Spleen (tissue), 11 donors: ENCODE results near the gene FSTL4. TPM values are rescaled to one million over a fixed set of nuclear protein-coding genes. Genes with fewer than 3 reads are reported as not detected.
A peak's percentile ranks its signal among the peaks of the same experiment; 100 is the strongest.

Source experiments
- DNase-seq: peaks from one replicate; pipeline ENCODE4 v3.0.0-alpha.2; 2020
- H3K27ac ChIP-seq, 8 donors: fragments of 200-600 bp; sonication (generic) in 7 of 8; 1 replicate in 4 of 8; 2 replicates in 4 of 8; pipeline versions ENCODE4 v1.5.0 to v1.8.0; 2016 to 2021; ENCODE audit warnings: inconsistent platforms in 4 of 8, mild to moderate bottlenecking in 4 of 8, moderate library complexity in 1 of 8
- H3K27me3 ChIP-seq, 7 donors: fragments of 200-600 bp; sonication (generic) in 6 of 7; replicated peaks in 1 of 7; 1 replicate in 4 of 7; 2 replicates in 3 of 7; pipeline versions ENCODE4 v1.5.0 to v1.8.0; 2016 to 2021; ENCODE audit warnings: inconsistent platforms in 3 of 7, mild to moderate bottlenecking in 1 of 7
- H3K36me3 ChIP-seq, 6 donors: fragments of 200-600 bp; sonication (generic) in 5 of 6; 1 replicate in 4 of 6; 2 replicates in 2 of 6; pipeline versions ENCODE4 v1.5.0 to v1.8.0; 2016 to 2021; ENCODE audit warnings: inconsistent platforms in 2 of 6
- H3K4me1 ChIP-seq, 6 donors: fragments of 200-600 bp; sonication (generic) in 5 of 6; 1 replicate in 3 of 6; 2 replicates in 3 of 6; pipeline versions ENCODE4 v1.5.0 to v1.8.0; 2016 to 2021; ENCODE audit warnings: inconsistent platforms in 3 of 6
- H3K4me3 ChIP-seq, 8 donors: fragments of 200-600 bp; sonication (generic) in 7 of 8; 1 replicate in 4 of 8; 2 replicates in 4 of 8; pipeline versions ENCODE4 v1.5.0 to v1.8.0; 2016 to 2021; ENCODE audit warnings: inconsistent platforms in 4 of 8, mild to moderate bottlenecking in 4 of 8, moderate library complexity in 2 of 8
- H3K9me3 ChIP-seq, 8 donors: fragments of 200-600 bp; sonication (generic) in 7 of 8; 1 replicate in 4 of 8; 2 replicates in 4 of 8; pipeline versions ENCODE4 v1.5.0 to v1.8.0; 2016 to 2021; ENCODE audit warnings: inconsistent platforms in 4 of 8
- POLR2A ChIP-seq, 3 donors: fragments of 450-650 bp; IDR thresholded peaks; one replicate each; pipeline ENCODE4 v1.5.1; 2017; ENCODE audit warnings: antibody characterized with exemption in 3 of 3, mild to moderate bottlenecking in 1 of 3
- POLR2AphosphoS5 ChIP-seq, 3 donors: sonication (generic); formaldehyde crosslinking; IDR thresholded peaks; one replicate each; pipeline ENCODE4 v1.5.1; 2017; ENCODE audit warnings: antibody characterized with exemption in 3 of 3
- WGBS, 5 donors: extraction: QIAGEN DNeasy Blood & Tissue Kit in 3 of 5; methylation state at CpG; one replicate each; pipeline versions ENCODE4 v1.1.5 to v1.1.7; 2013 to 2018; 5-methylcytosine and 5-hydroxymethylcytosine counted together
- intact Hi-C: fragments of 100-400 bp; cut with DNase I; formaldehyde crosslinking; loops from one replicate; pipeline ENCODE4 v1.15.0; 2023; ENCODE audit warnings: low total_unique reads
- polyA plus RNA-seq, 3 donors: library from polyadenylated mRNA; stranded (reverse); fragments of 200-250 nt; gene quantifications; one replicate each; pipeline ENCODE4 v1.2.1, GENCODE V29; 2013
- total RNA-seq, 7 donors: library from RNA; depleted of rRNA in 3 of 7; stranded (reverse); fragments of >200 nt in 3 of 7; fragmentation: NEBNext Ultra II Directional in 4 of 7; extraction: Animal tissue kit (Norgen Biotek cat#: 25700) in 4 of 7; gene quantifications; one replicate each; pipeline versions ENCODE4 v1.1.0 to v1.2.1, GENCODE V29; 2016 to 2021
- TF ChIP-seq, protein P1 (sequence below), 11 experiments: fragments of 200-600 bp in 7 of 11; fragments of 450-650 bp in 4 of 11; sonication (generic) in 4 of 11; IDR thresholded peaks in 8 of 11; conservative IDR thresholded peaks in 3 of 11; 1 replicate in 7 of 11; 2 replicates in 4 of 11; pipeline versions ENCODE4 v1.4.0 to v1.8.0; 2016 to 2021; ENCODE audit warnings: antibody characterized with exemption in 11 of 11, inconsistent platforms in 4 of 11, mild to moderate bottlenecking in 1 of 11
- donor health status: healthy with polysubstance abuse.
- donor health status: DM: no; HTN: no; CAD: no; lungs with moderate emphysema.
- donor health status: DM: no; HTN: no; CAD: no.
- donor health status: Bipolar disorder and iron deficiency.
- donor health status: healthy.
- donor health status: DM: no; HTN: no; CAD: no.
- donor health status: DM: yes; HTN: yes; CAD: no.

Gene FSTL4
- total and polyA plus RNA-seq, 10 donors: under 0.01 to 1.0 (median 0.37) TPM; not detected in 4

DNA sequence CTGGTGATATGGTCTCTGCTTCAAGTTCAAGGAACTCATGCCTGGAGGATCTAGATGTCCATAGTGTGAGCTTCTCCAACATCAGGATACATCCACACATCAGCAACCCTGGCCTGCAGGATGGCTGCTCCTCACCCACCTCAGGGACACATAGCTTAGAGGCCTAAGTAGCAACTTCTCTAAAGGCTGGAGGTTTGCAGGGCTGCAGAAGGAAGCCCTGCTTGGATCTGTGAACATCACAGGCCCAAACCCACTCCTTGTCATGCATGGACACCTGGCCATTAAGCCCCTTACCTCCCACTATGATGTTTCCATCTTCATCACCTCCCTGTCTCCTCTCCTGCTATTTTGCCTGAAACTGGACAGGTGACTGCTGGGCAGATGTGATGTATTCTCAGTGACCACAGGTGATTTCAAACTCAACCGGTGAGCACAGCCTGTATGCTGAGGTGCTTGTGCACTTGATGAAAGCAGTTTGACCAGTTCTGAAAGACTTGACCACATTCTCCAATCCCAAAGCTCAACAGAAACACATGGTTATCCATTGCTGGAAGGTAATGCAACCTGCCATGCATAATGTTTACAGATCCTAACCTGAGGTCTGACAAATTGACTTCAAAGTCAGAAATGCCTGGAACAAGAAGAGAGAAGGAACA lies 205.2 kb downstream of the FSTL4 start:
- H3K27ac ChIP-seq: no peak overlapping the region
- H3K27me3 ChIP-seq: peaks cover 0 to 6% (median 0%) of the 10 kb centered on the region in 7 donors
- H3K9me3 ChIP-seq: no peaks in the 10 kb centered on the region
- no peak overlapping the region for H3K4me3 ChIP-seq
- DNase-seq: no peak
- no peaks in the 10 kb centered on the region for H3K36me3 ChIP-seq
- no peaks in the 10 kb centered on the region for H3K4me1 ChIP-seq
- 87 to 100% (median 91%) methylated on average over 1 of the region's 1 CpG for WGBS, 5 donors
- intact Hi-C loops: no loop called here
- TF ChIP-seq POLR2AphosphoS5 (IDR thresholded peaks at IDR 0.05) (no peak), POLR2A (IDR thresholded peaks at IDR 0.05) (no peak)
- TF ChIP-seq, protein P1, sequence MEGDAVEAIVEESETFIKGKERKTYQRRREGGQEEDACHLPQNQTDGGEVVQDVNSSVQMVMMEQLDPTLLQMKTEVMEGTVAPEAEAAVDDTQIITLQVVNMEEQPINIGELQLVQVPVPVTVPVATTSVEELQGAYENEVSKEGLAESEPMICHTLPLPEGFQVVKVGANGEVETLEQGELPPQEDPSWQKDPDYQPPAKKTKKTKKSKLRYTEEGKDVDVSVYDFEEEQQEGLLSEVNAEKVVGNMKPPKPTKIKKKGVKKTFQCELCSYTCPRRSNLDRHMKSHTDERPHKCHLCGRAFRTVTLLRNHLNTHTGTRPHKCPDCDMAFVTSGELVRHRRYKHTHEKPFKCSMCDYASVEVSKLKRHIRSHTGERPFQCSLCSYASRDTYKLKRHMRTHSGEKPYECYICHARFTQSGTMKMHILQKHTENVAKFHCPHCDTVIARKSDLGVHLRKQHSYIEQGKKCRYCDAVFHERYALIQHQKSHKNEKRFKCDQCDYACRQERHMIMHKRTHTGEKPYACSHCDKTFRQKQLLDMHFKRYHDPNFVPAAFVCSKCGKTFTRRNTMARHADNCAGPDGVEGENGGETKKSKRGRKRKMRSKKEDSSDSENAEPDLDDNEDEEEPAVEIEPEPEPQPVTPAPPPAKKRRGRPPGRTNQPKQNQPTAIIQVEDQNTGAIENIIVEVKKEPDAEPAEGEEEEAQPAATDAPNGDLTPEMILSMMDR (IDR thresholded peaks at IDR 0.05 in 8 of 11, conservative IDR thresholded peaks at IDR 0.05 in 3 of 11): no peak

- TF ChIP-seq POLR2A (IDR thresholded peaks at IDR 0.05) (no peak), POLR2AphosphoS5 (IDR thresholded peaks at IDR 0.05) (no peak)
- TF ChIP-seq, protein P1 (IDR thresholded peaks at IDR 0.05 in 8 of 11, conservative IDR thresholded peaks at IDR 0.05 in 3 of 11): no peak
These were observed 205.9 kb downstream of the FSTL4 start for GRCh38 chr5:133406208-133406976.

GRCh38 chr5:133405275-133406034 lies 206.9 kb downstream of the FSTL4 start:
- WGBS, 5 donors: 87 to 96% (median 95%) methylated on average over 17 of the region's 17 CpGs
- no peaks in the 10 kb centered on the region for H3K36me3 ChIP-seq
- TF ChIP-seq POLR2AphosphoS5 (IDR thresholded peaks at IDR 0.05) (no peak), POLR2A (IDR thresholded peaks at IDR 0.05) (no peak)
- TF ChIP-seq, protein P1 (IDR thresholded peaks at IDR 0.05 in 8 of 11, conservative IDR thresholded peaks at IDR 0.05 in 3 of 11): no peak
- H3K27ac ChIP-seq: no peak overlapping the region
- no peak overlapping the region for H3K4me3 ChIP-seq
- H3K4me1 ChIP-seq: no peaks in the 10 kb centered on the region
- intact Hi-C loops: no loop called here
- no peaks in the 10 kb centered on the region for H3K9me3 ChIP-seq
- peak; percentile 15 for DNase-seq
- no peaks in the 10 kb centered on the region for H3K27me3 ChIP-seq

More at GRCh38 chr5:133406208-133406976, 205.9 kb downstream of the FSTL4 start:
- peaks cover 0 to 6% (median 0%) of the 10 kb centered on the region in 7 donors for H3K27me3 ChIP-seq
- no peaks in the 10 kb centered on the region for H3K4me1 ChIP-seq
- intact Hi-C loops: no loop called here
- no peak for DNase-seq
- H3K9me3 ChIP-seq: no peaks in the 10 kb centered on the region
- no peaks in the 10 kb centered on the region for H3K36me3 ChIP-seq
- 88 to 100% (median 96%) methylated on average over 3 to 4 of the region's 4 CpGs for WGBS, 5 donors
- no peak overlapping the region for H3K4me3 ChIP-seq
- H3K27ac ChIP-seq: no peak overlapping the region
